Metanephros (tissue), 2 donors: ENCODE measurements around the gene UQCR10. TPM values are rescaled to one million over a fixed set of nuclear protein-coding genes. Genes with fewer than 3 reads are reported as not detected.

Experiments
- small RNA-seq: library from RNA; depleted of rRNA; stranded (forward); fragments of <200 nt; gene quantifications from one replicate; pipeline ENCODE3, GENCODE V24; 2014; ENCODE audit warnings: low replicate concordance
- total RNA-seq: library from RNA; depleted of rRNA; stranded (reverse); fragments of >200 nt; gene quantifications from one replicate; pipeline ENCODE4 v1.2.3, GENCODE V29; 2014

The UQCR10 gene
- 119 TPM for total RNA-seq

DNA sequence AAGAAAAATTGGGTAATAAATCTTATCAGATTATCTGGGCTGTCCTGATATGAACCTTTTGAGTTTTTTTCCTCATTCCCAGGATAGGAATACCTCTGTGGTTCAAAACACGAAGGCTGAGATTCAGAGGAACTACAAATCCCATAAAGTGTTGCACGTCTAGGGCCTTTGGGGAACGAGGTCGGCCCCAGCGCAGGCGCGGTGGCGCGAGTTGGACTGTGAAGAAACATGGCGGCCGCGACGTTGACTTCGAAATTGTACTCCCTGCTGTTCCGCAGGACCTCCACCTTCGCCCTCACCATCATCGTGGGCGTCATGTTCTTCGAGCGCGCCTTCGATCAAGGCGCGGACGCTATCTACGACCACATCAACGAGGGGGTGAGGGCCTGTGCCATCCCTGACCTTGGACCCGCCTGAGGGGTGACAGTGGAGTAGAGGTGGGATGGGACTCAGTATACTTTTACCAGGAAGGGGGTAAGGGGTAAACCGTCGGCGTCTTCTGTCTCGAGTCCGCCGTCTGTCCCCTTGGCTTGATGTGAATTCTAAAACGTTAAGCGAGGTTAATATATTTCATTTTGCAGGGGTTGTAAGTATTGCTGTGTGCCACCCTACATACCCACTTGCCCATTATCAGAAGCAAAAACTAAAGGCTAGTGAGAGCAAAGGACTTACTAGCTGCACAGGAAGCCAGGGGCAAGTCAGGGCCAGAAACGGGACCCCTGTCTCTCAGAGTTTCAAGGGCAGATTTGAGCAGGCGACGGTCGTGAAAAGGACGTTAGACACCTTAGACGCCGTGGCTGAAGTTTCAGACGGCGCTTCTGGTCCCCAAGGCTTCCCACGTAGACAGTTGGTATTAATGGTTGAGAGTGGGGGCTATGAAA lies at the start of gene UQCR10:
TSS of gene UQCR10 (plus strand) at position 199 of the 881 bp plus-strand sequence. CDS start at position 229, 30 bp downstream.

DNA sequence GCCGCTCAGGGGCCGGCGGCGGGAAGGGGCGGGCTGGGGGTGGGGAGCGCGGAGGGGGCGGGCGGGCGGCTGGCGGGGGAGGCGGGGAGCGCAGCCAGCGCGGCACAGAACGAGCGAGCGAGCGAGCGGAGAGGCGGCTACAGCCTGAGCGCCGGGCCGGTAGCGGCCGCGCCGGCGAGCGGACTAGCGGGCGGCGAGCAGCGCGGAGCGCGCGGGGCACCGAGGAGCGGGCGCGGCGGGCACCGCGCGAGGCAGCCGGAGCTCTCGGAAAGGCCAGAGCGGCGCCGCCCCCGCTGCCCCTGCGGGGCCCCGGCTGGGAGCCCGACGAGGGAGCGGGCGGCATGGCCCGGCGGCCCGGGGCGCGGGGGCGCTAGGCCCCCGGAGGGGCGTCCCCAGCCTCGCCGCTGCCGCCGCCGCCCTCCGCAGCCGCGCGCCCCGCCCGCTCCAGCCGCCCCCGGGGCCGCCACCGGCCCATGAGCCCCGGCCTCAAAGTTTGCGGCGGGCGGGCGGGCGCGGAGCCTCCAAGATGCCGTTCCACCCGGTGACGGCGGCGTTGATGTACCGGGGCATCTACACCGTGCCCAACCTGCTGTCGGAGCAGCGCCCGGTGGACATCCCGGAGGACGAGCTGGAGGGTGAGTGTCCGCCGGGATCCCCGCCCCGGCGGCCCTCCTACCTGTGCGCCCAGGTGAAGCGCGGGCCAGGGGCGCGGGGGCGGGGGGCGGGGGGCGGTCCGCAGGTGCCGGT lies 47.1 kb upstream of the UQCR10 start, which contains the start of gene CABP7:
TSS of gene CABP7 (plus strand) at position 105 of the 747 bp plus-strand sequence. CDS start at position 527, 422 bp downstream.

DNA sequence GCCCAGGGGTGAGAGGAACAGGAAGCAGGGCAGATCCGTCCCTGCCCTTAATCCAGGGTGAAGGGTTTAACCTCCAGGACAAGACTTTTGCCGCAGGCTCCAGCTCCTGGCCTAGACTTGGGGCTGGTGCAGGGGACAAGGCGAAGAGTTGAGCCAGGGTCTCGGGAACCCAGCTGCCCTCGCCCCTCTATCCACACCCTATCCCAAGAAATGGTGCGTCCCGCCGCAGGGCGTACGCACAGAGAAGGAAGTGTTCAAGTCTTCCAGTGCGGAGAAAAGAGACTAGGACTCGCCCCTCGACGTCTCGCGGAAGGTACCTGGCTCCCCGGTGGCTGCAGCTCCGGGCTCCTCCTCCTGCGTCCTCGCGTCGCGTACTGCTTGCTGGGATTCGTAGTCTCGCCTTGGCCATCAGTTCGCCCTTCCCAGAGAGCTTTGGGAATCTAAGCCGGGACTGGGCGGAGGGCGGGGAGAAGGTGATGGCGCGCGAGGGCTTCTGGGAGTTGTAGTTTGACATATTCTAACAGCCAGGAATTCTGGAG lies 468 bp upstream of the UQCR10 start, which contains the start of gene ZMAT5:
TSS of gene ZMAT5 (minus strand) at position 376 of the 539 bp plus-strand sequence. CDS start 18,463 bp downstream, outside the sequence.

Small RNA genes lying within 50 kb of the gene (small RNA-seq; reads per million reads assigned to genes)
- not detected for gene RF00019

Other genes starting within 250 kb of the UQCR10 start
- 30.5 TPM for gene THOC5, start 213.6 kb upstream of the UQCR10 start, total RNA-seq
- 101 TPM for gene NIPSNAP1, start 186.3 kb upstream of the UQCR10 start, total RNA-seq
- gene NF2, start 163.7 kb upstream of the UQCR10 start, total RNA-seq, result 37.5 TPM
- not detected for gene CABP7, start 47.4 kb upstream of the UQCR10 start, total RNA-seq
- 20.7 TPM for gene ZMAT5, start 362 bp upstream of the UQCR10 start, total RNA-seq
- gene ASCC2, start 70.9 kb downstream of the UQCR10 start, total RNA-seq, result 37.6 TPM
- gene MTMR3, start 115.8 kb downstream of the UQCR10 start, total RNA-seq, result 77.4 TPM